ENCODE data around the gene CPLANE1. TPM values are rescaled to one million over a fixed set of nuclear protein-coding genes. Genes with fewer than 3 reads are reported as not detected.
"Not testable (repeated sequence)": the region's sequence is repeated elsewhere in the genome, so short reads cannot be mapped to it uniquely, and the experiment has no call there.

Gene CPLANE1
- total RNA-seq, 1 experiment from 2014 or later, result 15.5 TPM

DNA sequence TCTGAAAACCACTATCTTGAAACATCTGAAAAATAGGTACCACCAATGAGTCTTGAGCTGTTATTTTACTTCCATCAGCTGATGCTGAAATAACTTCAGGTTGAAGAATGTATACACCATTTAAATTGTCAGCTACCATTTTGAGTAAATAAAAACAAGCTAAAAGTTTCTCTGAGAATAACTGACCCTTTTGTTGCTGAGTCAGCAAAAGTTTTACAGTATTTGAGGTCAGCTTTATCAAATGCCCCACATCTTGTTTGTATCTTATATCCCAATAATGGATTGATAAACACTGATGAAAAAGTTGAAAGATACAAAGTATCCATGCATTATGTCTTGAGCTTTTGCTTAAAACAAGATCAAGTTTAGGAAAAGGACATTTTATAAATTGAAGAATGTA, 22.8 kb downstream of the CPLANE1 start:
- H3K9me3 ChIP-seq (replicated peaks), result no peaks in the 10 kb centered on the region
- no peak for DNase-seq (ENCODE audit: low read depth in 1 of 2, low spot score in 2 of 2)
- no peak overlapping the region for H3K4me3 ChIP-seq
- no peaks in the 10 kb centered on the region for H3K4me1 ChIP-seq (replicated peaks)
- H3K27ac ChIP-seq, result no peak overlapping the region
- H3K27me3 ChIP-seq (replicated peaks), result no peaks in the 10 kb centered on the region
- H3K36me3 ChIP-seq, result peaks cover 49% of the 10 kb centered on the region

DNA sequence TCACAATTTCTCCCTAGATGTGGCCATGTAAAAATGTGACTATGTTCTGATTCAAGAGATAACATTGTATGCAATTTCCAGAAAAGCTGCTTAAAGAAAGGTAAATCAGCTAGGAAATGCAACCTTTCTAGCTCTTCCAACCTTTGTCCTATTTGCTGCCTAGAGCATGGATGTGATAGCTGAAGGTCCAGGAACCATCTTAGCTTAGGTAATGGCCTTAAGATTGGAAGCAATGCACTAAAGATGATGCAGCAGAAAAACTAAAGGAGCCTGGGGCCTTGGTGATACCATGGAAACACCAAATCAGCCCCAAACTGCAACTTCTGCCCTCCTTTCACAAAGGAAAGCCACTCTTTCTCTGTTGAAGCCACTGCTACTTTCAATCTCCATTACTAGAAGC, 27.0 kb downstream of the CPLANE1 start:
- DNase-seq (ENCODE audit: low read depth in 1 of 2, low spot score in 2 of 2), result no peak
- Histone ChIP-seq H3K4me1 (replicated peaks) (no peaks in the 10 kb centered on the region), H3K9me3 (replicated peaks) (no peaks in the 10 kb centered on the region), H3K4me3 (no peak overlapping the region), H3K36me3 (peaks cover 64% of the 10 kb centered on the region), H3K27ac (no peak overlapping the region), H3K27me3 (replicated peaks) (no peaks in the 10 kb centered on the region)

DNA sequence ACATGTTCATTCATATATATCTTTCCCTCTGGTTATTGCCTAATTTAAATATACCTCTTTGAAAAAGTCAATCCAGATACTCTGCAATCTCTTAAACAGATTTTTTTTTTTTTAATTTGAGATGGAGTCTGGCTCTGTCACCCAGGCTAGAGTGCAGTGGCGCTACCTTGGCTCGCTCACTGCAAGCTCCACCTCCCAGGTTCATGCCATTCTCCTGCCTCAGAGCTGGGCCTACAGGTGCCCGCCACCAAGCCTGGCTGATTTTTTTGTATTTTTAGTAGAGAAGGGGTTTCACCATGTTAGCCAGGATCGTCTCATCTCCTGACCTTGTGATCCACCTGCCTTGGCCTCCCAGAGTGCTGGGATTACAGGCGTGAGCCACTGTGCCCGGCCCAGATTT, 28.8 kb downstream of the CPLANE1 start:
- H3K27ac ChIP-seq; DNase-seq (ENCODE audit: low read depth in 1 of 2, low spot score in 2 of 2); H3K27me3 ChIP-seq (replicated peaks); H3K4me3 ChIP-seq; H3K4me1 ChIP-seq (replicated peaks); H3K9me3 ChIP-seq (replicated peaks): not testable (repeated sequence)
- peaks cover 64% of the 10 kb centered on the region for H3K36me3 ChIP-seq

GRCh38 chr5:37219384-37219783, 29.8 kb downstream of the CPLANE1 start:
- H3K27ac ChIP-seq; H3K4me3 ChIP-seq; H3K9me3 ChIP-seq (replicated peaks); H3K27me3 ChIP-seq (replicated peaks); DNase-seq (ENCODE audit: low read depth in 1 of 2, low spot score in 2 of 2); H3K4me1 ChIP-seq (replicated peaks): not testable (repeated sequence)
- peaks cover 67% of the 10 kb centered on the region for H3K36me3 ChIP-seq

GRCh38 chr5:37217976-37218375, 31.2 kb downstream of the CPLANE1 start:
- Histone ChIP-seq H3K27ac (no peak overlapping the region), H3K9me3 (replicated peaks) (no peaks in the 10 kb centered on the region), H3K36me3 (peaks cover 63% of the 10 kb centered on the region), H3K4me1 (replicated peaks) (no peaks in the 10 kb centered on the region), H3K27me3 (replicated peaks) (no peaks in the 10 kb centered on the region), H3K4me3 (no peak overlapping the region)
- no peak for DNase-seq (ENCODE audit: low read depth in 1 of 2, low spot score in 2 of 2)

- Histone ChIP-seq H3K4me3 (no peak overlapping the region), H3K27me3 (replicated peaks) (no peaks in the 10 kb centered on the region), H3K4me1 (replicated peaks) (no peaks in the 10 kb centered on the region), H3K9me3 (replicated peaks) (no peaks in the 10 kb centered on the region), H3K36me3 (peaks cover 50% of the 10 kb centered on the region), H3K27ac (no peak overlapping the region)
- no peak for DNase-seq (ENCODE audit: low read depth in 1 of 2, low spot score in 2 of 2)
Measured at GRCh38 chr5:37214550-37214949, 34.6 kb downstream of the CPLANE1 start.

DNA sequence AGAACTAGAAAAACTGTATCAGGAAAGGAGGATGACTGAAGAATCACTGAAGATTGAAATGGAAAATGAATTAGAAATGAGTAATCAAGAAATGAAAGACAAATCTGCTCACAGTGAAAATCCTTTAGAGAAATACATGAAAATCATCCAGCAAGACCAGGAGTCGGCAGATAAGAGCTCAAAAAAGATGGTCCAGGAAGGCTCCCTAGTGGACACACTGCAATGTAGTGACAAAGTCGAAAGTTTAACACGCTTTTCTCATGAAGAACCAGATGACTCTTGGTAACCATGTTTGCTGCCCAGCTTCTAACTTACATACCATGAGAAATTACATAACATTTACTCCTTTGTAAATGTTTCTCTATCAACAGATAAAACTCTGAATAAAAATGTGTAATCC, 37.1 kb downstream of the CPLANE1 start:
- H3K36me3 ChIP-seq, result peaks cover 46% of the 10 kb centered on the region
- no peaks in the 10 kb centered on the region for H3K9me3 ChIP-seq (replicated peaks)
- H3K27ac ChIP-seq, result no peak overlapping the region
- H3K4me3 ChIP-seq, result no peak overlapping the region
- H3K4me1 ChIP-seq (replicated peaks), result no peaks in the 10 kb centered on the region
- DNase-seq (ENCODE audit: low read depth in 1 of 2, low spot score in 2 of 2), result no peak
- no peaks in the 10 kb centered on the region for H3K27me3 ChIP-seq (replicated peaks)

DNA sequence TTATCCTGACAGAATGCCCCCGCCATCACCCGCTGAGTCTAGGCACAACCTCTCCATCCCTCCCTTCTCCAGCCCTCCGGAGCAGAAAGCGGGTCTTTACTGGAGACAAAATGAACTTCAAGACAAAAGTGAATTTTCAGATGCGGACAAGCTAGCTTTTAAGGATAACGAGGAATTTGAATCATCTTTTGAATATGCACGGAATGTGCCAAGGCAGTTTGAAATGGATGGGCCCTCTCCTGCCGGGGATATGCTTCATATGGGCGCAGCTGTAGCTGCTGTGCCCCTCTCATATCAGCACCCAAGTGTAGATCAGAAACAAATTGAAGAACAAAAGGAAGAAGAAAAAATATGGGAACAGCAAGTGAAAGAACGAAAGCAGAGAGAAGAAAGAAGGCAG, 37.5 kb downstream of the CPLANE1 start:
- H3K4me3 ChIP-seq, result no peak overlapping the region
- H3K9me3 ChIP-seq (replicated peaks), result no peaks in the 10 kb centered on the region
- peaks cover 43% of the 10 kb centered on the region for H3K36me3 ChIP-seq
- no peaks in the 10 kb centered on the region for H3K4me1 ChIP-seq (replicated peaks)
- H3K27me3 ChIP-seq (replicated peaks), result no peaks in the 10 kb centered on the region
- no peak for DNase-seq (ENCODE audit: low read depth in 1 of 2, low spot score in 2 of 2)
- no peak overlapping the region for H3K27ac ChIP-seq

GRCh38 chr5:37208883-37209797, 40.0 kb downstream of the CPLANE1 start:
- Histone ChIP-seq H3K4me1 (replicated peaks) (no peaks in the 10 kb centered on the region), H3K27me3 (replicated peaks) (no peaks in the 10 kb centered on the region), H3K36me3 (peaks cover 32% of the 10 kb centered on the region), H3K9me3 (replicated peaks) (no peaks in the 10 kb centered on the region), H3K27ac (no peak overlapping the region), H3K4me3 (no peak overlapping the region)
- DNase-seq (ENCODE audit: low read depth in 1 of 2, low spot score in 2 of 2), result no peak

- no peak for DNase-seq (ENCODE audit: low read depth in 1 of 2, low spot score in 2 of 2)
- no peak overlapping the region for H3K27ac ChIP-seq
- no peaks in the 10 kb centered on the region for H3K9me3 ChIP-seq (replicated peaks)
- H3K36me3 ChIP-seq, result peaks cover 28% of the 10 kb centered on the region
- H3K27me3 ChIP-seq (replicated peaks), result no peaks in the 10 kb centered on the region
- H3K4me3 ChIP-seq, result no peak overlapping the region
- no peaks in the 10 kb centered on the region for H3K4me1 ChIP-seq (replicated peaks)
Measured at GRCh38 chr5:37207802-37208201, 41.4 kb downstream of the CPLANE1 start.

GRCh38 chr5:37206736-37207135, 42.4 kb downstream of the CPLANE1 start:
- no peaks in the 10 kb centered on the region for H3K27me3 ChIP-seq (replicated peaks)
- H3K27ac ChIP-seq, result no peak overlapping the region
- H3K4me1 ChIP-seq (replicated peaks), result no peaks in the 10 kb centered on the region
- no peaks in the 10 kb centered on the region for H3K9me3 ChIP-seq (replicated peaks)
- H3K4me3 ChIP-seq, result no peak overlapping the region
- H3K36me3 ChIP-seq, result peaks cover 26% of the 10 kb centered on the region
- no peak for DNase-seq (ENCODE audit: low read depth in 1 of 2, low spot score in 2 of 2)

DNA sequence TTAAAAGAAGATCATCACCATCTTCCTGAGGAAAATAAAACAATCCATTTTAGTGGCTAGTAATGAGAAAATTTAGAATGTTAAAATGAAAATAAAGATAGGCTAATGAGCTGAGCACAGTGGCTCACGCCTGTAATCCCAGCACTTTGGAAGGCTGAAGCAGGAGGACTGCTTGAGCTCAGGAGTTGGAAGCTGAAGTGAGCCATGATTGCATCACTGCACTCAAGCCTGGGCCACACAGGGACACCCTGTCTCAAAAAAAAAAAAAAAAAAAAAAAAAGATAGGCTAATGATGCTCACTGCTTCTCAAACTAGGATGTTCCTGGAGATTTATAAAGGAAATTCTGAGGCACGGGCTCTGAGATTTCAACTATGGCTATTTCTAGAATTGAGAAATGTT, 50.3 kb downstream of the CPLANE1 start:
- H3K27ac ChIP-seq, result no peak overlapping the region
- H3K4me1 ChIP-seq (replicated peaks), result no peaks in the 10 kb centered on the region
- no peaks in the 10 kb centered on the region for H3K9me3 ChIP-seq (replicated peaks)
- H3K27me3 ChIP-seq (replicated peaks), result no peaks in the 10 kb centered on the region
- H3K4me3 ChIP-seq, result no peak overlapping the region
- peaks cover 38% of the 10 kb centered on the region for H3K36me3 ChIP-seq
- DNase-seq (ENCODE audit: low read depth in 1 of 2, low spot score in 2 of 2), result no peak

GRCh38 chr5:37198061-37198460, 51.1 kb downstream of the CPLANE1 start:
- Histone ChIP-seq H3K27ac (no peak overlapping the region), H3K9me3 (replicated peaks) (no peaks in the 10 kb centered on the region), H3K4me3 (no peak overlapping the region), H3K36me3 (peaks cover 36% of the 10 kb centered on the region), H3K27me3 (replicated peaks) (no peaks in the 10 kb centered on the region), H3K4me1 (replicated peaks) (no peaks in the 10 kb centered on the region)
- no peak for DNase-seq (ENCODE audit: low read depth in 1 of 2, low spot score in 2 of 2)

GRCh38 chr5:37197340-37198050, 51.7 kb downstream of the CPLANE1 start:
- DNase-seq (ENCODE audit: low read depth in 1 of 2, low spot score in 2 of 2), result no peak
- Histone ChIP-seq H3K36me3 (peaks cover 36% of the 10 kb centered on the region), H3K4me1 (replicated peaks) (no peaks in the 10 kb centered on the region), H3K27me3 (replicated peaks) (no peaks in the 10 kb centered on the region), H3K4me3 (no peak overlapping the region), H3K9me3 (replicated peaks) (no peaks in the 10 kb centered on the region), H3K27ac (no peak overlapping the region)

All from SJSA1 (cell line).